ENCODE measurements around the gene AP5S1.

- TF ChIP-seq CTCF (IDR thresholded peaks at IDR 0.05) (no peak), POLR2A (IDR thresholded peaks at IDR 0.05) (no peak)
These were observed 3.5 kb downstream of the AP5S1 start for GRCh38 chr20:3823881-3824280.

All from uterus (tissue), 2 donors.